Measurements from ENCODE around the gene ATG101.

DNA sequence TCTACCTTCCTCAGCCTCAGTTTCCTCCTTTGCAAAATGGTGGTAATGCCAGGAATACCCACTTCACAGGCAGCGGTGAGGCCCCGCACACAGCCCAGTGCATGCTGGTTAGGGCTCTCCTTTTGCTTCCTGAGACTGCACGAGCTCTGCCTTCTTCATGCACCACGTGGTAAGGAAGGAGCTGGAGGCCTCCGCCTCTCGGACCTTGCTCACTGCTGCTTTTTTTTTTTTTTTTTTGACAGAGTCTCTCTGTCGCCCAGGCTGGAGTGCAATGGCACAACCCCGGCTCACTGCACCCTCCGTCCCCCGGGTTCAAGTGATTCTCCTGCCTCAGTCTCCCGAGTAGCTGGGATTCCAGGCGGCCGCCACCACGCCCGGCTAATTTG, 44.9 kb upstream of the ATG101 start:
- TF ChIP-seq POLR2AphosphoS5 (IDR thresholded peaks at IDR 0.05; ENCODE audit: low read depth, low read length) (no peak), TAF1 (IDR thresholded peaks at IDR 0.05; ENCODE audit: borderline replicate concordance, insufficient read depth, low read length) (no peak)
- TF ChIP-seq, protein P1, sequence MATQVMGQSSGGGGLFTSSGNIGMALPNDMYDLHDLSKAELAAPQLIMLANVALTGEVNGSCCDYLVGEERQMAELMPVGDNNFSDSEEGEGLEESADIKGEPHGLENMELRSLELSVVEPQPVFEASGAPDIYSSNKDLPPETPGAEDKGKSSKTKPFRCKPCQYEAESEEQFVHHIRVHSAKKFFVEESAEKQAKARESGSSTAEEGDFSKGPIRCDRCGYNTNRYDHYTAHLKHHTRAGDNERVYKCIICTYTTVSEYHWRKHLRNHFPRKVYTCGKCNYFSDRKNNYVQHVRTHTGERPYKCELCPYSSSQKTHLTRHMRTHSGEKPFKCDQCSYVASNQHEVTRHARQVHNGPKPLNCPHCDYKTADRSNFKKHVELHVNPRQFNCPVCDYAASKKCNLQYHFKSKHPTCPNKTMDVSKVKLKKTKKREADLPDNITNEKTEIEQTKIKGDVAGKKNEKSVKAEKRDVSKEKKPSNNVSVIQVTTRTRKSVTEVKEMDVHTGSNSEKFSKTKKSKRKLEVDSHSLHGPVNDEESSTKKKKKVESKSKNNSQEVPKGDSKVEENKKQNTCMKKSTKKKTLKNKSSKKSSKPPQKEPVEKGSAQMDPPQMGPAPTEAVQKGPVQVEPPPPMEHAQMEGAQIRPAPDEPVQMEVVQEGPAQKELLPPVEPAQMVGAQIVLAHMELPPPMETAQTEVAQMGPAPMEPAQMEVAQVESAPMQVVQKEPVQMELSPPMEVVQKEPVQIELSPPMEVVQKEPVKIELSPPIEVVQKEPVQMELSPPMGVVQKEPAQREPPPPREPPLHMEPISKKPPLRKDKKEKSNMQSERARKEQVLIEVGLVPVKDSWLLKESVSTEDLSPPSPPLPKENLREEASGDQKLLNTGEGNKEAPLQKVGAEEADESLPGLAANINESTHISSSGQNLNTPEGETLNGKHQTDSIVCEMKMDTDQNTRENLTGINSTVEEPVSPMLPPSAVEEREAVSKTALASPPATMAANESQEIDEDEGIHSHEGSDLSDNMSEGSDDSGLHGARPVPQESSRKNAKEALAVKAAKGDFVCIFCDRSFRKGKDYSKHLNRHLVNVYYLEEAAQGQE (IDR thresholded peaks at IDR 0.05; ENCODE audit: insufficient read depth in 1 of 2, low read depth in 2 of 2, low read length in 2 of 2) = no peak
